T-helper 17 cell (primary cell): ENCODE results near the gene DDO. TPM values are rescaled to one million over a fixed set of nuclear protein-coding genes. Genes with fewer than 3 reads are reported as not detected.
"Not testable (repeated sequence)": the region's sequence is repeated elsewhere in the genome, so short reads cannot be mapped to it uniquely, and the experiment has no call there.

Experiments
- ATAC-seq: fragments of 150-1000 bp; cut with Tn5 transposase; 2 replicates; pipeline ENCODE4 v1.10.0; 2021; ENCODE audit warnings: mild to moderate bottlenecking, moderate library complexity
- DNase-seq, 3 donors: peaks; one replicate each; pipeline versions ENCODE4 v3.0.0 to v3.0.0-alpha.2; 2020 to 2021
- H3K9me3 ChIP-seq: one replicate; pipeline ENCODE4 v1.7.0; 2013; ENCODE audit warnings: low read length, mild to moderate bottlenecking; ENCODE audit not compliant: control insufficient read depth, poor library complexity, severe bottlenecking
- H3K27ac Mint-ChIP-seq: one replicate; pipeline ENCODE4 v1.8.0; 2022; ENCODE audit warnings: mild to moderate bottlenecking, moderate library complexity, mixed read lengths
- H3K27me3 Mint-ChIP-seq: one replicate; pipeline ENCODE4 v1.8.0; 2022; ENCODE audit warnings: mixed read lengths
- H3K36me3 Mint-ChIP-seq: one replicate; pipeline ENCODE4 v1.8.0; 2022; ENCODE audit warnings: low read depth, mixed read lengths
- H3K4me1 Mint-ChIP-seq: one replicate; pipeline ENCODE4 v1.8.0; 2022; ENCODE audit warnings: mild to moderate bottlenecking, mixed read lengths
- H3K4me3 Mint-ChIP-seq: one replicate; pipeline ENCODE4 v1.8.0; 2022; ENCODE audit warnings: mild to moderate bottlenecking, moderate library complexity, mixed read lengths
- total RNA-seq, 4 donors: library from RNA in 2 of 4; stranded (reverse) in 2 of 4; gene quantifications; one replicate each; pipeline ENCODE4 v1.2.3 and lab custom pipeline; 2022 to 2026

DDO gene
- total RNA-seq, 2 donors from 2014 or later = 0.12 to 0.21 TPM

DNA sequence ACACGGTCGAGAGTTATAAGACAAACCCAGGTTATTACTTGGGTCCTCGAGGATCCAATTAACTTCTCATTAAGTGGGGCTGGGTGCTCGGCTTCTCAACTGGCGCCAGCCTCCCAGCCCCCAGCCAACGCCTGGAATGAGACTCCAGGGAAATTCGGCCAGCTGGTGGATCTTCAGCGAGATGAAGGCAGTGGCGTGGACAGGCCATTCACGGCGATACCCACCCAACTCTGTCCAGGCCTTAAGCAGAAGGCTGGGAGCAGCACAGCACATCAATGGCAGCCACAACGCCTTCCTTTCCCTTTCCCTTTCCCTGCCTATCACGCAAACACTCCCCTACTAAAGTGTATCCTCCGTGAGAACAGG is 58.1 kb downstream of the DDO start:
- no peak for ATAC-seq
- DNase-seq = no peak
- Mint-ChIP-seq H3K4me1 (peaks cover 9% of the 10 kb centered on the region), H3K4me3 (peak overlapping the region; percentile 87), H3K27me3 (peaks cover 85% of the 10 kb centered on the region), H3K36me3 (peaks cover 4% of the 10 kb centered on the region), H3K27ac (no peak overlapping the region)
- H3K9me3 ChIP-seq = no peaks in the 10 kb centered on the region

DNA sequence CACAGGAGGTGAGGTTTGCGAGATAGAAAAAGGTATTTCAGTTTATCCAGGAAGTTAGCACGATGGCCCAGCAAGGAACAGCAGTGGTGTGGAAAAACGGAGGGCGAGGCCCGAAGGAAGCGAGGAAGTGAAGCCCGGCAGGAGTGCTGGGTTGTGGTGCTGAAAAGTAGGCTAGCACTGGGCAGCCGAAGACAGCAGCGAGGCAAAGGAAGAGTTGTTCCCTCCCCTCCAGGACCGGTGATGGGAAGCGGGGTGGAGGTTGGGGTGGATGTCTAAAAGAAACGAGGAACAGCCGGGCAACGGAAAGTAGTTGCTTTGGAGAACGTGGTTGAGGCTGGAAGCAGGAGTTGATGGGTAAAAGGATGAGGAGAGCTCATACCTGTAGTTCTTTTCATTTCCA is 58.6 kb downstream of the DDO start:
- no peak for ATAC-seq
- Mint-ChIP-seq H3K4me3 (peak overlapping the region; percentile 28), H3K27me3 (peaks cover 81% of the 10 kb centered on the region), H3K4me1 (peaks cover 10% of the 10 kb centered on the region), H3K27ac (no peak overlapping the region), H3K36me3 (peaks cover 4% of the 10 kb centered on the region)
- no peak for DNase-seq
- H3K9me3 ChIP-seq = no peaks in the 10 kb centered on the region

DNA sequence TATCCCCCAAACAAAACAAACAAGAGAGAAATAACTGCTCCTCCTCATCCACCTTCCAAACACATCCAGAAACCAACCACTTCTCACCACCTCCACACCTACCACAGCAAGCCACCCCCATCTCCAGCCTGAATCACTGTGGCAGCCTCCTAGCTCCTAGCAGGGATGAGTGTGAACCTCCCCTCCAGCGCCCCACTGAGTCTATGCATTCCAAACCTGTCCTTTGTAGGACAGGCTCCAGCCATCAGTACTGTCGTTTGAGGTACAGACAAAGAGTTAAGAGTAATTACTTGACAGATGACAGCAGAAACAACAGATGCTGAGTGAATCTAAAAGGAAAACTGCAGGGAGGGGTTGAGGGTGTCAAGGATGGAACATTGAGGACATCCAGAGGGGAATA is 59.6 kb downstream of the DDO start:
- no peak for ATAC-seq
- no peaks in the 10 kb centered on the region for H3K9me3 ChIP-seq
- Mint-ChIP-seq H3K27ac (no peak overlapping the region), H3K4me1 (peaks cover 10% of the 10 kb centered on the region), H3K27me3 (peaks cover 78% of the 10 kb centered on the region), H3K36me3 (peaks cover 4% of the 10 kb centered on the region), H3K4me3 (no peak overlapping the region)
- no peak for DNase-seq

DNA sequence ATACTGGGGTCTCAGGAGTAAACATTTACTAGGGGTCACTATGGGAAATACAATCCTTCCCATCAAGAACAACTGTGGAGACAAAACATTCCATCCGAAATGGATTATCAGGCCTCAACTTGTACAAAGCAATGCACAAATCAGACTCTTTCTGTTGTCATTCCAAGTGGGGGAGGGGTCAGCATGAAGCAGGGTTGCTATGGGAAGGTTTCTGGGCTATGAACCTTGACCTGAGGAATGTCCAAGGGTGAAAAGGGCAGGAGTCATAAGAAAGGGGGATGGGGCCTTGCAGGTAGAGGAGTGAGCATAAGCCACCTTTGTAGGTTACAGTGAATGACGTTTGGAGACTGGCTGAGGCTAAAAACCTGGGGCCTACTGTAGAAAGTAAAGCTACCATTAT is 60.4 kb downstream of the DDO start:
- H3K27ac Mint-ChIP-seq = no peak overlapping the region
- H3K9me3 ChIP-seq = no peaks in the 10 kb centered on the region
- peaks cover 10% of the 10 kb centered on the region for H3K4me1 Mint-ChIP-seq
- no peak for ATAC-seq
- H3K36me3 Mint-ChIP-seq = peaks cover 4% of the 10 kb centered on the region
- peaks cover 73% of the 10 kb centered on the region for H3K27me3 Mint-ChIP-seq
- H3K4me3 Mint-ChIP-seq = no peak overlapping the region
- no peak for DNase-seq

DNA sequence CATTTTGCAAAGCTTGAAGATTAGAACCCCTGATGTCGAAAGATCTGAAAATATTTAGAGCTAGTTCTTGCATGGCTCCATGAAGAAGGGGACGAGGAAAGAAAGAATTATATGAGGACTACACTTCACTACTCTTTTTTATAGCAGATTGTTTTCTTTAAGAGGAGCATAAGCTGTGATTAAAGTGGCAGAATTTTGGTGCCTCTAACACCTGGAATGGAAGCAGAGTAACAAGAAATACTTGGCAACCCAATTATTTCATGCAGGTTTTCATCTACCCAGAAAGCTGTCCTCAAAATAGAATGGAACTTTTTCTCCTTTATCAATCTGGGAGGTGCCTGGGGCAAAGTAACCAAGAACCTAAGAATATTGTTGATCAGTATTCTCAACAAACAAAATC is 61.2 kb downstream of the DDO start:
- ATAC-seq (no peak), DNase-seq (no peak)
- no peak overlapping the region for H3K27ac Mint-ChIP-seq
- H3K4me3 Mint-ChIP-seq = no peak overlapping the region
- peaks cover 4% of the 10 kb centered on the region for H3K36me3 Mint-ChIP-seq
- no peaks in the 10 kb centered on the region for H3K9me3 ChIP-seq
- H3K27me3 Mint-ChIP-seq = peaks cover 73% of the 10 kb centered on the region
- peaks cover 10% of the 10 kb centered on the region for H3K4me1 Mint-ChIP-seq

DNA sequence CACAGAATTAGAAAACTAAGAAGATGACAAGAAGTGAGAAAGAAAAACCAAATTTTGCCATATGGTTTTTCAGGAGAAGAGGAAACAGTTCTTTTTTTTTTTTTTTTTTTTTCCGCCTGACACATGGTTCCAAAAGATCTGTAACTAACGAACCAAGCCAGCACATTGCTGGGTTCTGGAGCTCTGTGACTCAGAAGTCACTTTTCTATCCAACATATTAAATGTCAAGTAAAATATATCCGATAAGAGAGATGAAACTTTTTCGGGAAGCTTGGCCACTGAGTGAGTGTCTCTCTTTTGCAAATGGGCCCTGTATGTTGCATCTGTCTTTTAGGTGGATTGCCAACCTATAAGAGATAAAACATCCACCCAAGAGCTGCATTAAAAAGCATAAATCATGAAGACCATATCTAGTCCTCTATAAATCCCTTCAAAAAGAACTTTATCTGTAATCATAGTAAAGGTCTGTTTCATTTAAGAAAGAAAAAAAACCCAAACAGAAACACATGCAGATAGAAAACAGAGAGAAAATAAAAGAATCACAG is 61.8 kb downstream of the DDO start:
- Mint-ChIP-seq H3K4me1 (peaks cover 10% of the 10 kb centered on the region), H3K27me3 (peaks cover 73% of the 10 kb centered on the region), H3K4me3 (no peak overlapping the region), H3K36me3 (peaks cover 4% of the 10 kb centered on the region), H3K27ac (no peak overlapping the region)
- H3K9me3 ChIP-seq = no peaks in the 10 kb centered on the region
- DNase-seq (no peak), ATAC-seq (no peak)

DNA sequence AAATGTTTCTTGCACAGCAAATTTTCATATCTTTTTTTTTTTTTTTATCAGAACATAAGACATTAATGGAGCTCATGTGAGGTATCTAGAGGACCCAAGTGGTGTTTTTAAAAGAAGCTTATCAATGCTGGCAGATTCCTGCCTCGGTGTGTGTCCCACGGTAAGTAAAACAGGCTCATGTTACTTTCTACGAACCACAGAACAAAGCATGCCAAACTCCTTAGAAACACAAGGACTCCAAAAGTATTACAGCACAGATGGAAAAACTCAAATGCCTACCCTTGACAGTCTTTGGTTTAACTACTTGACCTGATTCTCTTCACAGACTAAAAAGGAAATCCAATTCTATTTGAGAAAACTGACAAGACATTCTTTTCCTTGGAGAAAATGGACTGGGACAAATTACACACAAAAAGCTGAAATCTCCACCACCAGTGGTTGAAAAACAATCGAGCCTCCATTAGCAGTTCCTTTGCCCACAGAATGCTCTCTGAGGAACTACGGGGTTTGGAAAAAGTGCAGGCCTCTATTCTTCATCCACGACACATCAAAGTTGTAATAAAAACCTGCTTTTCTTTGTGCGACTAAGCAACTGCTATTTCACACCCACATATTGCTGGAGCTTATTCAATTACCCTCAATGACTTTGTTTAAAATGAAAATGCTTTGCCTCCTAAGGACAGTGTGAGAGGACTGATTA is 62.7 kb downstream of the DDO start:
- Mint-ChIP-seq H3K36me3 (peaks cover 4% of the 10 kb centered on the region), H3K27me3 (peaks cover 76% of the 10 kb centered on the region), H3K4me1 (peaks cover 10% of the 10 kb centered on the region), H3K4me3 (no peak overlapping the region), H3K27ac (no peak overlapping the region)
- H3K9me3 ChIP-seq = no peaks in the 10 kb centered on the region
- ATAC-seq (no peak), DNase-seq (no peak)

DNA sequence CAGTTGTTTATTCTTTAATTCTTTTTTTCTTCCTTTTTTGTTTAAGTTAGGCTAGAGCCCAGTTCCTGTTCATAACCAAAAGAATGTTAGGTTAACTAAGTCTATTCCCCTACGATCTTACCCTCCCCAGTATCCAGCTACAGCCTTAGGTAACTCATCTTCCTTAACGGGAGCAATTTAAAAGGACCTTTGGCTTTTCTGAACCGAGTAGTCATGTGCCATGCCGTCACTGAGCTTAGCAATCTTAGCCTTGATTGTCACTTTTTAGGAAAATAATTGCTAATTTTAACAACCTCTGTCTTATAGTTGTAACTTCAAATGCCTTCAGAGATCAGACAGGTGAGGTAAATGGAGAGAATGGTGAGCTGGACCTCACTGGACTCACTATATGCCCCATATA is 63.4 kb downstream of the DDO start:
- peaks cover 4% of the 10 kb centered on the region for H3K36me3 Mint-ChIP-seq
- no peak for DNase-seq
- H3K4me3 Mint-ChIP-seq = no peak overlapping the region
- H3K9me3 ChIP-seq = no peaks in the 10 kb centered on the region
- no peak for ATAC-seq
- peaks cover 69% of the 10 kb centered on the region for H3K27me3 Mint-ChIP-seq
- H3K27ac Mint-ChIP-seq = no peak overlapping the region
- H3K4me1 Mint-ChIP-seq = peaks cover 8% of the 10 kb centered on the region

DNA sequence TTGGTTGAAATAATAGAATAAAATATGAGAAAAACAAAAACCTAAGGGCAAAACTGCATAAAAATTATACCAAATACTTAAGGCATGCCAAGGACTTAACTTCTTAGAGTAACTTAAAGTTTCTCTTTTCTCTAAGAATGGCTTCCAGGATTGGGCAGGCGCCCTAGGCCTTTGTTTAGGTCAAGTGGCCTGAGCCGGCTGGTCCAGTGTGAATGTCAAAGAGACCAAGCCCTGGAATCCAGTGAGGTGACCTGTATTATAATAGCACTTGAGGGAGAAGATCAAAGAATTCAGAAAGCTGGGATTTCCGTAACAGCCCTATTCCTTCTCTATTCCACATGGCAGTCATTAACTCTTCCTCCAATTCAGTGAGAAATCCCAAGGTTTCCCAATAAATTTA is 63.8 kb downstream of the DDO start:
- no peak for DNase-seq
- H3K36me3 Mint-ChIP-seq = peaks cover 2% of the 10 kb centered on the region
- no peak for ATAC-seq
- no peak overlapping the region for H3K4me3 Mint-ChIP-seq
- H3K27me3 Mint-ChIP-seq = peaks cover 65% of the 10 kb centered on the region
- peaks cover 5% of the 10 kb centered on the region for H3K4me1 Mint-ChIP-seq
- H3K9me3 ChIP-seq = no peaks in the 10 kb centered on the region
- no peak overlapping the region for H3K27ac Mint-ChIP-seq

DNA sequence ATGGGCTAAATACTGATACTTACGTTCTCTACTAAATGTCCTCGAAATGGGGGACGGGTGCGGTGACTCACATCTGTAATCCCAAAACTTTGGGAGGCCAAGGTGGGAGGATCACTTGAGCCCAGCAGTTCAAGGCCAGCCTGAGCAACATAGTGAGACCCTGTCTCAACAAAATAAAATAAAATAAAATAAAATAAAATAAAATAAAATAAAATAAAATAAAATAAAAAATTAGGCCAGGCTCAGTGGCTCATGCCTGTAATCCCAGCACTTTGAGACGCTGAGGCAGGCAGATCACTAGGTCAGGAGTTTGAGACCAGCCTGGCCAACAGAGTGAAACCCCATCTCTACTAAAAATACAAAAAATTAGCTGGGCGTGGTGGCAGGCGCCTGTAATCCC is 64.8 kb downstream of the DDO start:
- H3K4me1 Mint-ChIP-seq, DNase-seq, H3K4me3 Mint-ChIP-seq, ATAC-seq, H3K36me3 Mint-ChIP-seq, H3K27ac Mint-ChIP-seq, H3K9me3 ChIP-seq: not testable (repeated sequence)
- peaks cover 55% of the 10 kb centered on the region for H3K27me3 Mint-ChIP-seq

DNA sequence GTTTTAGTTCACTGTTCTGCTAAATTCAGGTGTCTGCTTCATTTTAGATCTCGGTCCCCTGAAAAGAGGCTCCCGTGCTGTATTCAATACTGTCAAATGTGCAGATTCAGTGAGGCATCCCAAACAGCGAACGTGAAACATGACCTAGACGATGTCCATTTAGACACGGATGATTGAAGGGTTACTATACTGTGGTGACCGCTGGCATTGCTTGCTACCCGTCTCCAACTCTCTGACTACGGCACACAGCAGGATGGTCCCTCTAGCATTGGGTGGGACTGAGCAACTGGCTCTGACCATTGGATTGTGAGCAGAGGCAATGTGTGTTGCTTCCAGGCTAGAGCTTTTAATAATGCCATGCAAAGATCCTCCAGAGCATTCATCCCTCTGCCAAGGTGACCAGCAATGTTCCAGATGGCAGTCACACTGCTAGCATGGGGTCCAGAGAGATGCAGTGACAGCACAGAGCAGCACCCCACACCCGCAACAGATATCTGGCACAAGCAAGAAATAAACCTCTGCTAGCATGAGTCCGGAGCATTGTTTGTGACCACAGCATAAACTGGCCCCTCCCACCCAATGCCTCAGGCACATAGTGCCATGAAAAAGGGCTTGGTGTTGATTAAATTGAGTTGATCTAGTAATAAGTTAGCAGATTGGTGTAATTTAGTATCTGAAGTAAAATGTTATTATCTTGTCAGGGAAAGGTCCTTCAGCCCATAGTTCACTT is 66.2 kb downstream of the DDO start:
- no peak for DNase-seq
- H3K4me3 Mint-ChIP-seq = no peak overlapping the region

DNA sequence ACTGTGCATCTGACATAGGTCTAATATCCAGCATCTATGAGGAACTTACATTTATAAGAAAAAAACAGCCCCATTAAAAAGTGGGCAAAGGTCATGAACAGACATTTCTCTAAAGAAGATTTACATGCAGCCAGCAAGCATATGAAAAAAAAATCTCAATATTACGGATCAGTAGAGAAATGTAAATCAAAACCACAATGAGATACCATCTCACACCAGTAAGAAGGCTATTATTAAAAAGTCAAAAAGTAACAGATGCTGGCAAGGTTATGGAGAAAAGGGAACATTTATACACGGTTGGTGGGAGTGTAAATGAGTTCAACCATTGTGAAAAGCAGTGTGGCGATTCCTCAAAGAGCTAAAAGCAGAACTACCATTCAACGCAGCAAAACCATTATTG is 70.3 kb downstream of the DDO start:
- no peaks in the 10 kb centered on the region for H3K4me1 Mint-ChIP-seq
- DNase-seq (no peak), ATAC-seq (no peak)
- no peak overlapping the region for H3K27ac Mint-ChIP-seq
- H3K36me3 Mint-ChIP-seq = no peaks in the 10 kb centered on the region
- H3K27me3 Mint-ChIP-seq = peaks cover 28% of the 10 kb centered on the region
- H3K9me3 ChIP-seq = no peaks in the 10 kb centered on the region
- H3K4me3 Mint-ChIP-seq = no peak overlapping the region

More for the DNA sequence above, 66.2 kb downstream of the DDO start:
- H3K4me1 Mint-ChIP-seq = peaks cover 2% of the 10 kb centered on the region
- H3K9me3 ChIP-seq = no peaks in the 10 kb centered on the region
- no peaks in the 10 kb centered on the region for H3K36me3 Mint-ChIP-seq
- no peak overlapping the region for H3K27ac Mint-ChIP-seq
- H3K27me3 Mint-ChIP-seq = peaks cover 41% of the 10 kb centered on the region
- no peak for ATAC-seq

DNA sequence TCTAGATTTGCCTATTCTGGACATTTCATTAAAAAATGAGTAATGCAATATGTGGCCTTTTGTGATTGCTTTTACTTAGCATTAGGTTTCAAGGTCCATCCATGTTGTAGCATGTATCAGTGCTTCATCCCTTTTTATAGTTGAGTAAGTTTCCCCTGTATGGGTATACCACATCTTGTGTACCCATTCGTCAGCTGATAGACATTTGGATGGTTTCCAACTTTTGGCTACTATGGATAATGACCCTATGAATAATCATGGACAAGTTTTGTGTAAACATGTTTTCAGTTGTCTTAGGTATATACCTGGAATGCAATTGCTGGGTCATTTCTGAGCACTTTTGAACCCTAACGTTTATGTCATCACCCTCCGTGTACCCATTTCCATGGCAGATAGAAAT is 72.6 kb downstream of the DDO start:
- H3K4me3 Mint-ChIP-seq = no peak overlapping the region
- no peak for DNase-seq
- no peaks in the 10 kb centered on the region for H3K36me3 Mint-ChIP-seq
- no peaks in the 10 kb centered on the region for H3K9me3 ChIP-seq
- H3K27ac Mint-ChIP-seq = no peak overlapping the region
- H3K4me1 Mint-ChIP-seq = no peaks in the 10 kb centered on the region
- peaks cover 18% of the 10 kb centered on the region for H3K27me3 Mint-ChIP-seq
- no peak for ATAC-seq
